Fibroblast of skin of left quadriceps (primary cell): ENCODE measurements around the gene HMCN2.
"Not testable (repeated sequence)": the region's sequence is repeated elsewhere in the genome, so short reads cannot be mapped to it uniquely, and the experiment has no call there.

Experiments
- DNase-seq, 2 experiments: peaks; one replicate each; pipeline ENCODE4 v3.0.0-alpha.2; 2013; ENCODE audit warnings: low read depth in 2 of 2

HMCN2 gene

DNA sequence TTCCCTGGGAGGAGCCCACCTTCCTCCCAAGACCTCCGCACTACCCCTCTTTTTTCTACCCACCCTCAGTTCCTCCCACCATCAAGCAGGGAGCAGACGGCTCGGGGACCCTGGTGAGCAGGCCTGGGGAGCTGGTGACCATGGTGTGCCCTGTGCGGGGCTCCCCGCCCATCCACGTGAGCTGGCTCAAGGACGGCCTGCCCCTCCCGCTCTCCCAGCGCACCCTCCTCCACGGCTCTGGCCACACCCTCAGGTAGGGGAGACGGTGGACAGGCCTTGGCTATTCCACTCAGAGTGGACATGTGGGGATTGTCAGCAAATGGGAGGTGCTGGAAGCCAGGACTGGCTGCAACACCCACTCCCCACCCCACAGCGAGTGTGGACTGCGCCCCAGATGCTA is 126.3 kb downstream of the HMCN2 start:
- no peak for DNase-seq

DNA sequence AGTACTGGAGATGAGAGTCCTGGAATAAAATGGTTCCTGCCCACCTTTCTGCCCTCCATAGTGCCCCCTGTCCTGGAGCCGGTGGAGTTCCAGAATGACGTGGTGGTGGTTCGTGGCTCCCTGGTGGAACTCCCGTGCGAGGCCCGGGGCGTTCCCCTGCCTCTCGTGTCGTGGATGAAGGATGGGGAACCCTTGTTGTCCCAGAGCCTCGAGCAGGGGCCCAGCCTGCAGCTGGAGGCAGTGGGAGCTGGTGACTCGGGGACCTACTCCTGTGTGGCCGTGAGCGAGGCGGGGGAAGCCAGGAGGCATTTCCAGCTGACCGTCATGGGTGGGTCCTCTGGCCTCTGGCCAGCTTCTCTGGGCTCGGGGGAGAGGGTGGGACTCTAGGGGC is 128.1 kb downstream of the HMCN2 start:
- DNase-seq: no peak

DNA sequence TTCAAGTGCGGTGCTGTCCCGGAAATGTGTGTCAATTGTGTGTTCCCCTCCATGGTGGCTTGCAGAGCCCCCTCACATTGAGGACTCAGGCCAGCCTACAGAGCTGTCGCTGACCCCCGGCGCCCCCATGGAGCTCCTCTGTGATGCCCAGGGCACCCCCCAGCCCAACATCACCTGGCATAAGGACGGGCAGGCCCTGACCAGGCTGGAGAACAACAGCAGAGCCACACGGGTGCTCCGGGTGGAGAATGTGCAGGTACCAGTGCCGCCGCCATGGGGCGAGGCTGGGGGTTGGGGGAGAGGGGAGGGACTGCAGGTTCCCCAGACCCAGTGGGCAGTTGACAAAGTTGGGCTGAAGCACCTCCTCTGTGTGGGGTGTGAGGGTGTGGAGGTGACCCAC is 128.8 kb downstream of the HMCN2 start:
- DNase-seq: no peak

DNA sequence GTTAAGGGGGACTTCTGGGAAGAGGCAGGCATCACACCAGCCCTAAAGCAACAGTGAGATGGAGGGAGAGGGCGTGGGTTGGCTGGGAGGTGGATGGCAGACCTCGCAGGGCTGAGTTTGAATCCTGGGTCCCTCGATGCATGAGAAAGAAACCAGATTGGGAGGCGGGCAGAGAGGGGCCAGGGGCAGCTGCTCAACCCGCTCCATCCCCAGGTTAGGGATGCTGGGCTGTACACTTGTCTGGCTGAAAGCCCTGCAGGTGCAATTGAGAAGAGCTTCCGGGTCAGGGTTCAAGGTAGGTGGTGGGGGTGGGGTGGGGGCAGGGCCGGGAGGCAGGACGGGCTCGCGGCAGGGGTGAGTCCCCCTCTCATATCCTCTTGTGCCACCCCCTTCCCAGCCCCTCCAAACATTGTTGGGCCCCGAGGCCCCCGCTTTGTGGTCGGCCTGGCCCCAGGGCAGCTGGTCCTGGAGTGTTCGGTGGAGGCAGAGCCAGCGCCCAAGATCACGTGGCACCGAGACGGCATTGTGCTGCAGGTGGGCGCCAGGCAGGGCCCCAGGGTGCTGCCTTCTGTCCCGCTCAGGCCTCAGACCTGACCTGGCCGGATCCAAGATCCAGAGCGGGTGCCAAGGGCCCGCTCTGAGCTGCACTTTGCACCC is 129.4 kb downstream of the HMCN2 start:
- no peak for DNase-seq

DNA sequence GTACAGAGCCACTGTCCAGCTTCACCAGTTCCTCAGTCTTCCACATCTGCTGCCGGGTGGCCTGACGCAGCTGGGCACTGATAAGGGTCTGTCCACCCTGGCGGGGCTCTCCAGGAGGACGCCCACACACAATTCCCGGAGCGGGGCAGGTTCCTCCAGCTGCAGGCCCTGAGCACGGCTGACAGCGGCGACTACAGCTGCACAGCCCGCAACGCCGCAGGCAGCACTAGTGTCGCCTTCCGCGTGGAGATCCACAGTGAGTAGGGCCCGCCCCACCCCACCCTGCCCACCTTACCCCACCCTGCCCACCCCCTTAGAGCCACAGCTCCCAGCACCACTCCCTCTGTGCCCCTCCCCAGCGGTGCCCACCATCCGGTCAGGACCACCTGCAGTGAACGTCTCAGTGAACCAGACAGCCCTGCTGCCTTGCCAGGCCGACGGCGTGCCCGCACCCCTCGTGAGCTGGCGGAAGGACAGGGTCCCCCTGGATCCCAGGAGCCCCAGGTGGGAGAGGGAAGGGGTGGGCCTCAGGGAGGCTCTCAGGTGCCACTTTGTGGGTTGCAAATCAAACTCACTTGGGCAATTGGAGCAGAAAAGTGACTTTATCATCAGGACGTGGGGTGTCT is 130.4 kb downstream of the HMCN2 start:
- no peak for DNase-seq

DNA sequence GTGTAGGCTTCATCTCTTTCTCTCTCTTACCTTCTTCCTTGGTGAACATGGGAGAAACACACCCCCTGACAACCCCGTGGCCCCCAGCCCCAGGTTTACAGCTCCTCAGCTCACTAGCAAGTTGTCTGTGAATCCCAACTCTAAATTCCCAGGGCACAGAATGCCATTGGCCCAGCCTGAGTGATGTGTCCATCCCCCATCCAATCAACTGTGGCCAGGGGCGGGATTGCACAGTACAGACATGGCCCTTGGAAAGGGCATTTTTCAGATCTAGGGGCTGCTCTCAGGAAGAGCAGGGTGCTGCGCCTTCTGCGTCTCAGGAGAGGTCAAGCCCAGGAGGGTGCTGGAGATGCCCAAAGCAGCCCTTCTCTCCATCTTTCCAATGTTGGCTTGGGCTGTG is 131.0 kb downstream of the HMCN2 start:
- DNase-seq: no peak

DNA sequence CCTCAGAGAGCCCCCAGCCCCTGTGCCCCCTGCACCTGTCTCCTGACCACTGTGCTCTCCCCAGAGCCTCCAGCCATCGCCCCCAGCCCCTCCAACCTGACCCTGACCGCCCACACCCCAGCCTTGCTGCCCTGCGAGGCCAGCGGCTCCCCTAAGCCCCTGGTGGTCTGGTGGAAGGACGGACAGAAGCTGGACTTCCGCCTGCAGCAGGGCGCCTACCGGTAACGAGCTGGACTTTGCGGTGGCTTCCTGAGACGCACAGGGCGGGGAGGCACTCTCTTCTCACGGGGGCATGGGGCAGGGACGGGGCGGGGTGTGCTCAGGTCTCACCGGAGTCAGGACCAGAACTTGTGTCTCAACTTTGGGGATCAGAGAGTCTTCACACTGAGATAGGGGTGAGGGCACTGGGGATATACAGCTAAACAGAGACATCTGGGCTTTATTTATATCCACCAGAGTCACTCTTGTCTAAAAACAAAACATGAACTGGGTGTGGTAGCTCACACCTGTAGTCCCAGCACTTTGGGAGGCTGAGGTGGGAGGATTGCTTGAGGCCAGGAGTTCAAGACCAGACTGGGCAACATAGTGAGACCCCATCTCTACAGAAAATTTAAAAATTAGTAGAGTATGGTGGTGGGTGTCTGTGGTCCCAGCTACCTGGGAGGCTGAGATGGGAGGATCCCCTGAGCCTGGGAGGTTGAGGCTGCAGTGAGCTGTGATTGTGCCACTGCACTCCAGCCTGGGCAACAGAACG is 133.1 kb downstream of the HMCN2 start:
- DNase-seq: no peak

DNA sequence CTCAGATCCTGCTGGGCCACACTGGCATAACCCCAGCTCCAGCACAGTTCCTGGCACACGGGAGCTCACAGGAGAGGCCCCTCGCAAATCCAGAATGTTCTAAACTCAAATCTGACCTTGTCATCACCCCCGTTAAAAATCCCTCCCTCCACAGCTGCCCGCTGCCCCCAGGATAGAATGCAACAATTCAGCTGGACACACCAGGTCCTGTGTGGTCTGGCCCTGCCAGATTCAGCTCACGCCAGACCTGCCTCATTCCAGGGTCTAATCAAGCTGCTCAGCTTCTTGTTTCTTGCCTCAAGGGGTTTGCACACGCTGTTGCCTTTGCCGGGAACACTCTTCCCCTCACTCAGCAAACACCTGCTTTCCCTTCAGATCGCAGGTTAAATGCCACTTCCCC is 134.2 kb downstream of the HMCN2 start:
- DNase-seq: no peak

DNA sequence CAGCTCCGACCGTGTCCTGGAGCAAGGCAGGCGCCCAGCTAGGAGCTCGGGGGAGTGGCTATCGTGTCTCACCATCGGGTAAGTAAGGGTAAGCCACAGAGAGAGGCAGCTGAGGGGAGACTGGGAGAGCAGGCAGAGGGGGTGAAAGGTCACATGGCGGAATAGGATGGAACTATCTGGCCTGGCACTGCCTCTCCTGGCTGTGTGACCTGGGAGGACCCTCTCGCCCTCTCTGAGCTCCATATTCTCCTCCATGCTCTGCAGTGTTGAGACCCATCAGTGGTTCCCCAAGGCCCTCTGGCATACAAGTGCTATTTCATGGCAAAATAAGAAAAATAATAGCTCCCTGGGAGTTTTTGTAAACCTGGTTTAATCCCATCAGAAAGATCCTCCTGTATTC is 135.3 kb downstream of the HMCN2 start:
- no peak for DNase-seq

DNA sequence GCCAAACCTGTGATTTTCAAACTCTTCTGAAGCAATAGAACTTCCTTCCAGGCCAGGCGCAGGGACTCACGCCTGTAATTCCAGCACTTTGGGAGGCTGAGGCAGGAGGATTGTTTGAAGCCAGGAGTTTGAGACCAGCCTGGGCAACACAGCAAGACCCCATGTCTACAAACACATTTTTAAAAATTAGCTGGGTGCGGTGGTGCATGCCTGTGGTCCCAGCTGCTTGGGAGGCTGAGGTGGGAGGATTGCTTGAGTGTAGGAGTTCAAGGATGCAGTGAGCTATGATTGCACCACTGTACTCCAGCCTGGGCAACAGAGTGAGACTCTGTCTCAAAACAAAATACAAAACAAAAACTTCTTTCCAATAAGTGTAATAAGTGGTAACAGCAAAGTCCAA is 136.2 kb downstream of the HMCN2 start:
- DNase-seq: not testable (repeated sequence)

DNA sequence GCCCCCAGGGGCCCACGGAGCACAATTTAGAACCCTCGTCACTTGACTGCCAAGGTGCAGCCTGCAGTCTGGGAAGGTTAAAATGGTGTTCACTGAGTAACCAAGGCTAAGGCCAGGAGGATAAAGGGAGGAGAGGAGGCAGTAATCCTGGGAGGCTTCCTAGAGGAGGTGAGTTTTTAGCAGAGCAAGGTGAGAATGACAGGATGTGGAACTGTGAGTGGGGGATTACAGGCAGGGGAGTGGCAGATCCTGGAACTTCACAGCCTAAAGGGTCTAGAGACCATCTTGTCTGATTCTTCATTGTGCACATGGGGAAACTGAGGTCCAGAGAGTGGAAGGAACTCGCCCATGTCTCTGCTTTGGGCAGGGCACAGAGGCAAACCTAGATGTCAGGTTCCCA is 136.7 kb downstream of the HMCN2 start:
- DNase-seq: no peak

DNA sequence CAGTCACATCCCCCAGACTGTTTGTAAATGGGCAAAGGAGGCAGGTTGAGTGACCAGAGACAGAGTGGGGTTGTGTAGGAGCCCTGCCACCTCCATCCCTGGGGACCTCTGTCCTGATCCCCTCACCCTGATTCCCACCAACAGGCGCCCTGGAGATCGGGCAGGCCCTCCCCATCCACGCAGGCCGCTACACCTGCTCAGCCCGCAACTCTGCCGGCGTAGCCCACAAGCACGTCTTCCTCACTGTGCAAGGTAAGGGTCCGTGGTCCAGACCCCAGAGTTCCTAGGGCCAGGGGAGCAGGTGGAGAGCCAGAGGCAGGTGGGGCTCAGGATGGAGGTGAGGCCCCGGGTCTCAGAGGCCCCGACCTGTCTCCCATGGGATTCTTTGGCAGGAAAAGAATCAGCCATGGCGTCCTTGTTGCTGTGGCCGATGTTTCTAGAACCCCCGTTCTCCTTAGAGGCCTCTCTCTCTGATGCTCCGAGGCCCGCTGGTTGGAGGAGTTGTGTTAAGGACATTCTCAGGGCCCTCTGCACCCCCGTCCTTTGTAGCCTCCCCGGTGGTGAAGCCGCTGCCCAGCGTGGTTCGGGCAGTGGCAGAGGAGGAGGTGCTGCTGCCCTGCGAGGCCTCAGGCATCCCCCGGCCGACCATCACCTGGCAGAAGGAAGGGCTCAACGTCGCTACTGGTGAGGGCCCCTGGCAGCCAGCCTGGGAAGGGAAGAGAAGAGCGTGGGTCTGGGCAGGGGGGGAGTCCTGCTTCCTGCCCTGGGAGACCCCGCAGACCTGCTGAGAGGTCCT is 137.3 kb downstream of the HMCN2 start:
- no peak for DNase-seq

DNA sequence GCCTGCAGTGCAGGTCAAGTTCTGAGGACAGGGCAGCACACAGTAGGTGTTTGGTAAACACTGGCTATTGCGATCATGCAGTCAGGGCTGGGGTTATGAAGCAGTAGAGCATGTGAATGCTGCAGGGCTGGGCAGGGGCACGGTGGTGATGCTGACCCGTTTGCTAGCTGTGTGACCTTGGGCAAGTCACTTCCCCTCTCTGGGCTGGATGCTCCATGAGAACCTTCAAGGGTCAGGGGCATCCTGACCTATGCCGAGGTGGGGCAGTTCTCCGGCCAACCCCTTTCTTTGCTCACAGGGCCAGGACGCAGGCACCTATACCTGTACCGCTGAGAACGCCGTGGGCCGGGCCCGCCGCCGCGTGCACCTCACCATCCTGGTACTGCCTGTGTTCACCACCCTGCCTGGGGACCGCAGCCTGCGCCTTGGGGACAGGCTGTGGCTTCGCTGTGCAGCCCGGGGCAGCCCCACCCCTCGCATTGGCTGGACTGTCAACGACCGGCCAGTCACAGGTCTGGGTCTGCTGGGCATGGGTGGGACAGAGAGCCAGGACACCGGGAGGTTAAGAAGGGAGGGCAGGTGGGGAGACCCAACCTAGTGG is 140.2 kb downstream of the HMCN2 start:
- DNase-seq: no peak

DNA sequence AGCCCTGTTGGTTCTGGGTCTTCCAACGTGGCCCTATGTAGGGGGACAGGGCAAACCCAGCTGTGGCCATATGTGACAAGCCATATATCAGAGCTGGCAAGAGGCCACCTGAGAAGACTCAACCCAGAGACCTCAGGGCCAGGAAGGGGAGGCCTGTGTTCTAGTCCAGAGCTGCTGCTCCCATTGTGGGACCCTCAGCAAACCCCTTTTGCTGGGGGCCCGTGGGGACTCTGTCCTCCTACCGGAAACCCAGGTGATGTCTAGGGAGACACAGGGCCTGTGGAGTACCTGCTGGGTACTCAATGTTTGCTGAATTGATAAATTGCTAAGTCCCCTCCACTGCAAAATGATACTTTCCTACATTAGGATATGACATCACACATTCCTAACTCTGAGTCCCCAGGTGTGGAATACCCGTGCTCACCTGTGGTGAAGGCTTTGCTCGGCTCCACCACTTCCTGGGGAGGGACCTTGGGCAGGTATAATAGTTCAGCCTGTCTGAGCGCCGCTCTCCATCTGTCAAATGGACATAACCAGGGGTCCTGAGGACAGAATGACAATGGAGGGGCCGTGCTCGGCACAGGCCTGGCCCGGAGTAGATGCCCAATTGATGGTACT is 140.8 kb downstream of the HMCN2 start:
- no peak for DNase-seq

DNA sequence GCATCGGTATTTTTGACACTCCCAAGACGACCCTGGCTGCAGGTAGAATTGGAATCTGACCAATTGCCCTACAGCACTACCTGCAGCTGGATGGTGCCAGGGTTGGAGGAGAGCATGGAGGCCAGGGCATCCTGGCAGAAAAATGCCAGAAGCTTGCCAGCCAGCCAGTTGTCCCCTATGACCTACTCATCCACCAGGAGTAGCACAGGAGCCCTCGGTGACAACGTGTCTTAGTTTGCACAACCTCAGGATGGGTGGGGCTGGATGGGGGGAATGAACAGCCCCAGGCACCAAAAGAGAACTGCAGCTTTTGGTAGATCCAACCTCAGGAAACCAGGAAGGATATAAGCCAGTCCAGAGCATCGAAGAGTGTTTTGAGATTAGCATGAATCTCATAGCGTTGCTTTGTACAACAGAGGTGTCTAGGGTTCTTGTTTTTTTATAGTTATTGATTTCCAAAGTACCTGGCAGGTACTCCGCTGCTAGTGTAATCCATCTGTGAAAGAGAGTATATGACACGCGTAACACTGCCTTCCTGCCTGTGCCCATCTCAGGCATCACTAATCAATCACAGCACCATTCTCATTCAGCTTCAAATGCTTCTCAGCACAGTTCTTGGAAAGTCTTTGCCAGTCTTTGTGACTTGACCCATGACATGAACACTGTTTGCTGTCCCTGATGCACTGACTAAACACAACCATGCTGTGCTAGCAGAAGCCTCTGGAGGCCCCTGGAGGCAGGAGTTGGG is 142.5 kb downstream of the HMCN2 start:
- no peak for DNase-seq

DNA sequence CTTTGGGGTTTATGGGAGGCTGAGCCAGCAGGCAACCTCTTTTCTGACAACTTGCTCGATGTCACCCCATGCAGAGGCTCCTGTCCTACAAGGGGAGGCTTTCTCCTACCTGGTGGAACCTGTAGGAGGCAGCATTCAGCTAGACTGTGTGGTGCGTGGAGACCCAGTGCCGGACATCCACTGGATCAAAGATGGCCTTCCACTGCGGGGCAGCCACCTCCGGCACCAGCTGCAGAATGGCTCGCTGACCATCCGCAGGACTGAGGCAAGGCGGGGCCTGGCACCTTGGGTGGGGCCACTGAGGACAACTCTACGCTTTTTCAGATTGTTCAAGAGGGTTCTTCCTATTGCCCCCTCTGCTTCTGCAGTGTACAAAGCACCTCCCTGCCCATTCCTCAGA is 143.1 kb downstream of the HMCN2 start:
- DNase-seq: no peak

DNA sequence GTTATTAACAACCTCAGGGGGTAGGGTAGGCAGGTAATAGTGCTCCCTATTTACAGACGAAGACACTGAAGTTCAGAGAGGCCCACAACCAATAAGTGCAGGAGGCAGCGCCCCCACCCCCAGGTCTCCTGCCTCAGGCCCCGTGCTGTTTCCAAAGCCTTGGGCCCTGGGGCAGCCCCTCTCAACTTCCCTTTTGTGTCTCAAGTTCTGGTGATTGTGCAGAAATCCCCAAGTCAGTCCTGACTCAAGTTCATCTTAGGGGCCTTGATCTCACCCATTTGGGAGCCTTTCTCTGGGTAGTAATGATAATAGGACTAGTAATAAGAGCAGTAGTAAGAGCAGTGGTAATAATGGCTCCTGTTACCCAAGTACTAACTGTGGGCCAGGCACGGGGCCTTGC is 143.7 kb downstream of the HMCN2 start:
- DNase-seq: no peak

DNA sequence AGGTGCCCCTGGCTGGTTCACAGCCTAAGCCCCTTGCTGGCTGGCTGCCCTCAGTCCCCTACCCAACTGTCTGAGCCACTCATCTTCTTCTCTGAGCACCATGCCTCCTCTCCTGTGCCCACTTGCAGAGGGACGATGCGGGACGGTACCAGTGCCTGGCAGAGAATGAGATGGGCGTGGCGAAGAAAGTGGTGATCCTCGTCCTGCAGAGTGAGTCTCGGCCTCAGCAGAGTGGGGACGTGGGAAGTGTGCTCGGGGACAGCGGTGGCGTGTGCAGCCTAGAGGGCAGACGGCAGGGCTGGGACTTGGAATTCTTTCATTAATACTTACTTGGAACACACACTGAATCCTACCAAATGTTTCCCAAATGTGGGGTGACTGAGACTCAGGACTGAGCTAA is 144.9 kb downstream of the HMCN2 start:
- DNase-seq: no peak

DNA sequence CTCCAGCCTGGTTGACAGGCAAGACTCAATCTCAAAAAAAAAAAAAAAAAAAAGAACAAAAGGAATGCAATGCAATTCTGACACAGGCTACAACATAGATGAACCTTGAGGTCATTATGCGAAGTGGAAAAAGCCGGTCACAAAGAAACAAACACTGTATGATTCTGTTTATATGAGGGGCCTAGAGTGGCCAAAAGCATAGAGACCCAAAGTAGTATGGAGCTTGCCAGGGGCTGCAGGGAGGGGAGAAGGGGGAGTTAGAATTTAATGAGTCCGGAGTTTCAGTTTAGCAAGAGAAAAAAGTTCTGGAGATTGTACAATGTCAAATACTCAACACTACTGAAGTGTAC is 146.0 kb downstream of the HMCN2 start:
- no peak for DNase-seq

DNA sequence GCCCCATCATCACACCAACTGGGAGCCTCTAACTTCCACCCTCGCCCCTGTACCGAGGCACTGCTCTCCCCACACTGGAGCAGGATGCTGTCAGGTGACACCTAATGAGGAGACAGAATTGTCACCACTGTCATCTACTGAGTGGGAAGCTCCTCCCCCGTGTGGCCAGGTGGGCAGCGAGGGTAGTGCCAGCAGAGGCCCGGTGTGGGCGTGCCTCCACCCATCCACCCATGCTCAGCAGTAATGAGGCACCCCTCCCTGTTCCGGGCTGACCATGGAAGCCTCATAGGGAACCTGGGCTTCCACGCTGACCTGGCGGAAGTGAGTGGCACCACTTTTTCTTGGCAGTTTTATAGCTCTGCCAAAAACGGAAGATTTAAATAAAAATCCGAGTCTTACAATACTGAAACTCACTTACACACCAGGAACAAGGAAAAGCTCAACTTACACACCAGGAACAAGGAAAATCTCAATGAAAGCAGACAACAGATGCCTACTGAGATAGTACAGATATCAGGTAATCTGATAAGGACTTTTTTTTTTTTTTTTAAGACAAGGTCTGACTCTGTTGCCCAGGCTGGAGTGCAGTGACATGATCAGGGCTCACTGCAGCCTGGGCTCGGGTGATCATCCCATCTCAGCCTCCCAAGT is 148.6 kb downstream of the HMCN2 start:
- DNase-seq: no peak
